MM.1S (cell line): ENCODE data around the gene GRK4.

Experiments used
- DNase-seq: peaks from one replicate; pipeline ENCODE4 v3.0.0-alpha.2; 2015
- H2AFZ ChIP-seq: fragments of 300-600 bp; sonication (generic); 2 replicates; pipeline ENCODE4 v1.6.0; 2016; ENCODE audit warnings: antibody characterized with exemption, low read length
- H3F3A ChIP-seq: fragments of 300-600 bp; sonication (generic); 2 replicates; pipeline ENCODE4 v1.6.1; 2016; ENCODE audit warnings: mild to moderate bottlenecking, antibody characterized with exemption, low read length, moderate library complexity, mixed read lengths; ENCODE audit not compliant: insufficient read depth
- H3K27ac ChIP-seq: fragments of 300-600 bp; sonication (generic); 2 replicates; pipeline ENCODE4 v1.5.1; 2016; ENCODE audit warnings: mild to moderate bottlenecking, low read length
- H3K27me3 ChIP-seq: fragments of 300-600 bp; sonication (generic); replicated peaks from 2 replicates; pipeline ENCODE4 v1.6.0; 2016; ENCODE audit warnings: low read length; ENCODE audit not compliant: insufficient read depth
- H3K36me3 ChIP-seq: fragments of 300-600 bp; sonication (generic); replicated peaks from 2 replicates; pipeline ENCODE4 v1.6.1; 2016; ENCODE audit warnings: mild to moderate bottlenecking, low read length, mixed read lengths; ENCODE audit not compliant: insufficient read depth
- H3K4me1 ChIP-seq: fragments of 300-600 bp; sonication (generic); 2 replicates; pipeline ENCODE4 v1.6.1; 2016; ENCODE audit warnings: low read length, mixed read lengths
- H3K4me2 ChIP-seq: fragments of 300-600 bp; sonication (generic); 2 replicates; pipeline ENCODE4 v1.6.0; 2016; ENCODE audit warnings: low read depth, low read length
- H3K4me3 ChIP-seq: fragments of 300-600 bp; sonication (generic); 2 replicates; pipeline ENCODE4 v1.5.1; 2016; ENCODE audit warnings: low read length, mixed read lengths
- H3K79me2 ChIP-seq: fragments of 300-600 bp; sonication (generic); 2 replicates; pipeline ENCODE4 v1.6.1; 2016; ENCODE audit warnings: mixed run types, low read length, mixed read lengths
- H3K9ac ChIP-seq: fragments of 300-600 bp; sonication (generic); 2 replicates; pipeline ENCODE4 v1.6.1; 2016; ENCODE audit warnings: low read length, mixed read lengths
- H3K9me2 ChIP-seq: fragments of 300-600 bp; sonication (generic); replicated peaks from 2 replicates; pipeline ENCODE4 v1.6.1; 2016; ENCODE audit warnings: mild to moderate bottlenecking, low read length, mixed read lengths; ENCODE audit not compliant: insufficient read depth
- H3K9me3 ChIP-seq: fragments of 300-600 bp; sonication (generic); replicated peaks from 2 replicates; pipeline ENCODE4 v1.6.1; 2016; ENCODE audit warnings: mild to moderate bottlenecking, low read length, mixed read lengths; ENCODE audit not compliant: insufficient read depth
- H4K20me1 ChIP-seq: fragments of 300-600 bp; sonication (generic); 2 replicates; pipeline ENCODE4 v1.6.1; 2016; ENCODE audit warnings: mild to moderate bottlenecking, low read length, moderate library complexity, mixed read lengths; ENCODE audit not compliant: insufficient read depth
- EZH2 ChIP-seq: fragments of 300-600 bp; sonication (generic); optimal IDR thresholded peaks from 2 replicates; pipeline ENCODE3; 2017; ENCODE audit warnings: low read depth, mild to moderate bottlenecking, antibody characterized with exemption, low read length, mixed read lengths
- EZH2phosphoT487 ChIP-seq: fragments of 300-600 bp; sonication (generic); IDR thresholded peaks from 2 replicates; pipeline ENCODE4 v1.6.1; 2018; ENCODE audit warnings: antibody characterized with exemption, low read length
- TF ChIP-seq, protein P1 (sequence below): fragments of 300-600 bp; sonication (generic); IDR thresholded peaks from 2 replicates; pipeline ENCODE4 v1.5.1; 2016; ENCODE audit warnings: antibody characterized with exemption, low read length, mixed read lengths

GRK4 gene

DNA sequence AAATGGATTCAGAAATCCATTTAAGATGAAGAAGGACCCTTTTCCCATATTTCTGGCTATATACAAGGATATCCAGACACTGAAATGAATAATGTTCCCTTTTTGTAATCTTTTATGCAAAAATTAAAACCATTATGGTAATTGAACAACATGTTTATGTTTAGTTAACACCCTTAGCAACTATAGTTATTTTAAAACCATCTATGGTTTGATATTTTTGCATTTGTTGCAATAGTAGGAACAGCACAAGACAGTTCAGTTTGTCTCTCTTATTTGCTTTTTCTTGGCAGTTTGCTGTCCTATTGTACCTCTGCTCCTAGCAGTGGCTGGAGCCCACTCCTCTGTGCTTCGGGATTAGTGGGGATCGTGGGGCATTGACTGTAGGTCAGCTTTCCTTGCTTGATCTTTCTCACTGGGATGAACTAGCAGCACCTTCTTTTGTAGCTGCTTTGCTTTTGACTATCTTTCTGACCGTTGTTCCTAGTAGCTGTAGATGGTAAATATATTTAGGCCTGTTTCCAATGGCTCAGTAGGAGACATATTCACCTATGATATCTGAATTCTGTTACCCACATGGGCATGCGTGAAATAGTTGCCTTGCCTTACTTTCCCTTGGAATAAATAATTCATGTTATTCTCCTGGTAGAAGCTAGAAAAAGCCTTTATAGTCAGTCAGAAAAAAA is 123.9 kb downstream of the GRK4 start:
- Histone ChIP-seq H3K36me3 (no peaks in the 10 kb centered on the region), H4K20me1 (no peaks in the 10 kb centered on the region), H2AFZ (no peak overlapping the region), H3K4me3 (no peak overlapping the region), H3K4me1 (peaks cover 10% of the 10 kb centered on the region; the same call in 1 of the 2 replicates), H3F3A (peaks cover 4% of the 10 kb centered on the region; the same call in 1 of the 2 replicates), H3K27me3 (no peaks in the 10 kb centered on the region), H3K27ac (no peak overlapping the region), H3K79me2 (peaks cover 26% of the 10 kb centered on the region), H3K4me2 (no peak overlapping the region), H3K9me2 (no peaks in the 10 kb centered on the region), H3K9me3 (no peaks in the 10 kb centered on the region), H3K9ac (no peak overlapping the region)
- no peak for DNase-seq
- TF ChIP-seq, protein P1, sequence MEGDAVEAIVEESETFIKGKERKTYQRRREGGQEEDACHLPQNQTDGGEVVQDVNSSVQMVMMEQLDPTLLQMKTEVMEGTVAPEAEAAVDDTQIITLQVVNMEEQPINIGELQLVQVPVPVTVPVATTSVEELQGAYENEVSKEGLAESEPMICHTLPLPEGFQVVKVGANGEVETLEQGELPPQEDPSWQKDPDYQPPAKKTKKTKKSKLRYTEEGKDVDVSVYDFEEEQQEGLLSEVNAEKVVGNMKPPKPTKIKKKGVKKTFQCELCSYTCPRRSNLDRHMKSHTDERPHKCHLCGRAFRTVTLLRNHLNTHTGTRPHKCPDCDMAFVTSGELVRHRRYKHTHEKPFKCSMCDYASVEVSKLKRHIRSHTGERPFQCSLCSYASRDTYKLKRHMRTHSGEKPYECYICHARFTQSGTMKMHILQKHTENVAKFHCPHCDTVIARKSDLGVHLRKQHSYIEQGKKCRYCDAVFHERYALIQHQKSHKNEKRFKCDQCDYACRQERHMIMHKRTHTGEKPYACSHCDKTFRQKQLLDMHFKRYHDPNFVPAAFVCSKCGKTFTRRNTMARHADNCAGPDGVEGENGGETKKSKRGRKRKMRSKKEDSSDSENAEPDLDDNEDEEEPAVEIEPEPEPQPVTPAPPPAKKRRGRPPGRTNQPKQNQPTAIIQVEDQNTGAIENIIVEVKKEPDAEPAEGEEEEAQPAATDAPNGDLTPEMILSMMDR, result no peak
- TF ChIP-seq EZH2 (no peak), EZH2phosphoT487 (no peak)
